Stimulated activated CD4-positive, alpha-beta T cell treated with anti-CD3 and anti-CD28 coated beads, Interleukin-4, amount 100 ng/mL, for 48 hours (primary cell): ENCODE data around the gene CCDC112.
"Not testable (repeated sequence)": the region's sequence is repeated elsewhere in the genome, so short reads cannot be mapped to it uniquely, and the experiment has no call there.

ENCODE experiments used
- DNase-seq, 2 donors: peaks; one replicate each; pipeline ENCODE4 v3.0.0-alpha.2; 2020; ENCODE audit warnings: low read depth in 2 of 2

Gene CCDC112, protein sequence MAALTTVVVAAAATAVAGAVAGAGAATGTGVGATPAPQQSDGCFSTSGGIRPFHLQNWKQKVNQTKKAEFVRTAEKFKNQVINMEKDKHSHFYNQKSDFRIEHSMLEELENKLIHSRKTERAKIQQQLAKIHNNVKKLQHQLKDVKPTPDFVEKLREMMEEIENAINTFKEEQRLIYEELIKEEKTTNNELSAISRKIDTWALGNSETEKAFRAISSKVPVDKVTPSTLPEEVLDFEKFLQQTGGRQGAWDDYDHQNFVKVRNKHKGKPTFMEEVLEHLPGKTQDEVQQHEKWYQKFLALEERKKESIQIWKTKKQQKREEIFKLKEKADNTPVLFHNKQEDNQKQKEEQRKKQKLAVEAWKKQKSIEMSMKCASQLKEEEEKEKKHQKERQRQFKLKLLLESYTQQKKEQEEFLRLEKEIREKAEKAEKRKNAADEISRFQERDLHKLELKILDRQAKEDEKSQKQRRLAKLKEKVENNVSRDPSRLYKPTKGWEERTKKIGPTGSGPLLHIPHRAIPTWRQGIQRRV

DNA sequence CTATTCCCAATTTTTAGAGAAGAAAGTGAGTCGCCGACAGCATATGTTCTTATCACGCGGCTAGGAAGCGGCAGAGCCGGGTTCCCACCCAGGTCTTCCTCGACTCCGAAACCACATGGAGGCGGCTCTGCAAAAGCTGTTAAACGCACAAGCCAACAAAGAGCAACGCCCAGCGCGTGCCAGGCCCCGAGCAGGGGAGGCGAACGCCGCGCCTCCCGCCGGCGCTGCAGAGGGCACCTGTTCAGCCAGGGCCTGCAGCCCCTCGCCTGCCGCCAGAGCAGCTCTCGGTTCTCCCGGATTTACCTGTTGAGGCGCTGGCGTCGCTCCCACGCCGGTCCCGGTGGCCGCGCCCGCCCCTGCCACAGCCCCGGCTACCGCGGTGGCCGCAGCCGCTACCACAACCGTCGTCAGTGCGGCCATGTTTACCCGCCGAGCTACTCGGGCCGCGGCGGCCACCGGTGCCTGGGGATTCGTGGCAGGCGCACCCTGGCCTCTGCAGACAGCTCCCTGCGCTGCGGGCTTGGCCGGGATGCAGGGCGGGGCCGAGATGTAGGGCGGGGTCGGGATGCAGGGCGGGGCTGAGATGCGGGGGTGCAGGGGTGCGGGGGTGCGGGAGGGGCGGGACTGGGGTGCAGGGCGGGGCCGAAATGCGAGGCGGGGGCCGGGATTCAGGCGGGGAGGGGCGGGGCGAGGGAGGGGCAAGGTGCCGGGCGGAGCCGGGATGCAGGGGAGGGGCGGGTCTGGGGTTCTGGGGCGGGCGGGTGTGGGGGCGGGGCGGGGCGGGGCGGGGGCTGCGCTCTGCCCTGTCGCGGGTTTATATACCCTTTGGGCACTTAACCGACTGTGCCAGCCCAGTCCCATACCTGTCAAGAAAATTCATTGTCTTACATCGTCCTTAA lies at the start of gene CCDC112:
CCDC112 (minus strand) TSS at position 531 of the 899 bp plus-strand sequence; CDS start at position 420, 111 bp downstream.
- peak; percentile 76 to 80 for DNase-seq

DNA sequence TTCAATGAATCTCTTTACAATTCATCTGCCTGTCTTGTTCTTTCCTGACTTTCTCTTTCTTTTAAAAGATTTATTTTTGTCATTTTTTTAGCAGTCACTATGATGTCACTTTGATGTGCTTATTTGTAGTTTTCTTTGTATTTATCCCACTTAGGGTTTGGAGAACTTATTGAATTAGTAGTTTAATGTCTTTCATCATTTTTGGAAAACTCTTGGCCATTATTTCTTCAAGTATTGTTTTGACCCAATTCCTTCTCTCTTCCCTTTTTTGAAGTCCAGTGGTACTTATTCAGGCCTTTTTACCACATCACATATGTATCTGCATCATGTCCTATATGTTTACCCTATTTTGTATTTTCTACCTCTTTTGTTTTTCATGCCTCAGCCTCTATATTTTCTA lies 48.9 kb upstream of the CCDC112 start:
- DNase-seq: no peak

DNA sequence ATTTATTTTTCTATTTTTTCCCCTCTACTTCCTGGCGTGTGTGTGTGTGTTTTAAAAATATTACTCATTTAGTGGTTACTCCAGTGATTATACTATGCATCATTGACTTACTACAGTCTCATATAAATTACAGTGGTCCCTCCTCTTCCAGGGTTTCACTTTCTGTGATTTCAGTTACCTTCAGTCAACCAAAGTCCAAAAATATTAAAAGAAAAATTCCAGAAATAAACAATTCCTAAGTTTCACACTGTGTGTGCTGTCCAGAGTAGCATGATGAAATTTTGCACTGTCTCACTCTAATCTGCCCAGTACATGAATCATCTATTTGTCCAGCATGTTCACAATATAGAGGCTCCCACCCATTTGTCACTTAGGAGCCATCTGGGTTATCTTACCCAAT lies 47.4 kb upstream of the CCDC112 start:
- DNase-seq: no peak

DNA sequence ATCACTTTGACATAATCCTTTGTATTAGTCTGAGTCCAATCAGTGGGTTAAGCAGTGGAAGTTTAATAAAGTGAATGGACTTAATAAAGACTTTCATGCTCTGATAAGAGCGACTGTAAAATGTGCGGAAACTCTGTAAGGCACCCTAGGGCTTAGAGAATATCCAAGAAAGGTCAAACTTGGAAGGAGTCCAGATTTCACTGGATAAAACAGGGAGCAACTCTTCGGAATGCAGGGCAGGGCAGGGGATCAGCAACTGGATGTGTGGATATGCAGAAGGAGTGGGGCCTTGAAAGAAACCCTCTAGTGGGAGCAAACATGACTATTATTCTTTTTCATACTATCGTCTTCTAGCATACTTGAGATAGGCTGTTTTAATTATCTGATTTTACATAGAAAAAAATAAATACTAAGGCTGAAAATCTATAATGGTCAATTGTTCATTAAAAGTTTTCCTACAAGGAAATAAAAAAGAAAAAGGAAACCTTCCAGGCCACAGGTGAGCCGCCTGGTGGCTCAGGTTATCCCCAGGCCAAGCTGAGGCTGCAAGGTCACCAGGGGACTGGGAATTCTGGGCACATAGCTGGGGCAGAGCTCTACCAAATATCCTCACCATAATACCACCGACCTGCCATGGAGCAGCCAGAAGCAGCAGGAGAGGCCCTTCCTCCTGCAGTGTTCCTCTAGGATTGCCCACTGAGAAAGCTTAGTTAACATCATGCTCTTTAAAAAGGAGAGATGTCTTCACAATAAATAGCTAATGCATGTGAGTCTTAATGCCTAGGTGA lies 46.3 kb upstream of the CCDC112 start:
- no peak for DNase-seq

DNA sequence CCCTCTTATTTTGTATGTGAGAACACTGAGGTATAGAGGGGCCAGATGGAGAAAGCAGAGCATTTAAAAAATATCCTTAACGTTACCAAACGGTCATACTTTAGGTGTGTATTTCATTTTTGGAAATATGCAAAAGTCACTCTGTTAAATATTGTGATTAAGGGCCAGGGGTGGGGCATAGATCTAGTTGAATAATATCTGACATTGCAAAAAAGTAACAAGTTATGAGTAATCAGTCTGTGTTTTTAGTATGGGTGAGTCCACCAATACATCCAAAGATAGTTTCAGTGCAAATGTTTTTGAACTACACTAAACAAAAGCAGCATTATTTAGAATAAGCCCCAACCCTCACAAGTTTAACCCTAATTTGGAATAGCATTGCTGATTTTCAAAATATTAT lies 45.3 kb upstream of the CCDC112 start:
- no peak for DNase-seq

DNA sequence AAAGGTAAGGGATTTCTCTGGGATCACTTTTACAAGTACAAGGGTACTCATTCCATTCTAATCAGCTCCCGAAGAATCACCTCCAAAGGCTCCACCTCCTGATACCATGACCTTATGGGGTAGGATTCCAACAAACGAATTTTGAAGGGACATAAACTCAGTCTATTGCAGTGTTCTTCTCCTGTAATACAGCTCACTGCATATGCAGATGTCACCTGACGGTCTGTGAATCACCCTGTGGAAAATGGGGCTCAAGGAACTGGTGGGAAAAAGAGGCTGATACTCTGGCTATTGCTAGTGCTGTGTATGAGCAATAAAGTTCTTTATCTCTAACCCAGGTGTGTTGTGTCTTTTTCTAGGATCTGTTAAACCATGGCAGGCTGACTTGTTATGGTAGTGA lies 42.4 kb upstream of the CCDC112 start:
- DNase-seq: no peak

DNA sequence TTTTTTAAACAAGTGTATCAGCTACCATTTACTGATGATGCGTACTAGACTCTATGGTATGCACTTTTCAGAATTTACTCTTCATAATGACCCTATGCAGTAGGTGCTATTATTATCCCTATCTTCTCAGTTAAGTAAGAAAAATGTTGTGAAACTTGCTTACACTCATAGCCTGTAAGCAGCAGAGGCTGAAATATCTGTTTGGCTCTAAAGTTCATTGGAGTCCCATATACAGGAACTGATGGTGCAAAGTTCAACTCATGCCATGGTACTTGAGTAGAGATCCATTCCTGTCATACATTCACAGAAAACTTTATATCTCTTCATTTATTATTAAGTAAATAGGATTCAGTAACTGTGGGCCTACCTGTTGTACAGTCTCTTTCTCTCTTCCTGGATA lies 41.4 kb upstream of the CCDC112 start:
- no peak for DNase-seq

DNA sequence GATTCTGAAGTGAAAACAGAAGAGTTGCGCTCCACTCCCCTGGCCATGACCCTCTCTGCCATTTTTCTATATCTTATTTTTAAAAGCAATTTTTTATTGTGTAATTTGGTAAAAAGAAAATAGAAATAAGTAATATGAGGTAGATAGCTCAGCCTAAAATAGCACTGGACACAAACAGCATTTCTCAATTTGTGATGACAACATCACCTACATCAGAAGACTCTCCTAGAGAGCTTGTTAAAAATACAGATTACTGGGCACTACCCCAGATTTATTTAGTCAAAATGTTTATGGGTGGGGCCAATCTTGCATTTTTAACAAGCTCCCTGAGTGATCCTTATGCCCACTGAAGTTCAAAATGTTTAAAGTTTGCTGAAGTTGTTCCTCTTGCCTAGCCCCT lies 40.5 kb upstream of the CCDC112 start:
- DNase-seq: no peak

DNA sequence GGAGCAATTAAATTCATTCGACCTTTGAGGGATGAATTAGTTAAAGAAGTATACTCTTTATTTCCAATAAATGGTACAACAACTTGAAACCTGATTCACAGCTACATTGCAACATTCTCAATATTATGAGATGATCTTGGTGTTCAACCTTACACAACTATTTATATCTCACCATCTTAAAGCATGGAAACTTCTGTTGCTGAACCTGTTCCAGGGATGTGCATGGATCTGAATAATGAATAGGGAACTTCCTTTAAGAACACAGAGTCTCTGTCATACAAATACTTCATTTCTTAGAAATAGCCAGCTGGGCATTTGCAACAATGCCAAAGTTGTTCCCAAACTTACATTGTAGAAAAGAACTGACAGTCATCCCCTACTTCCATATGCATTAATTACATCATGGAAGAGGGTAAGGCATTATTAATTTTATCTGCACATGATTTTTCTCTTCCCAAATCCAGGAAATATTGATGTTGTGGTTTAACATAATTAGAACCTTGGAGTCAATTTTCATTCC lies 39.8 kb upstream of the CCDC112 start:
- DNase-seq: no peak

DNA sequence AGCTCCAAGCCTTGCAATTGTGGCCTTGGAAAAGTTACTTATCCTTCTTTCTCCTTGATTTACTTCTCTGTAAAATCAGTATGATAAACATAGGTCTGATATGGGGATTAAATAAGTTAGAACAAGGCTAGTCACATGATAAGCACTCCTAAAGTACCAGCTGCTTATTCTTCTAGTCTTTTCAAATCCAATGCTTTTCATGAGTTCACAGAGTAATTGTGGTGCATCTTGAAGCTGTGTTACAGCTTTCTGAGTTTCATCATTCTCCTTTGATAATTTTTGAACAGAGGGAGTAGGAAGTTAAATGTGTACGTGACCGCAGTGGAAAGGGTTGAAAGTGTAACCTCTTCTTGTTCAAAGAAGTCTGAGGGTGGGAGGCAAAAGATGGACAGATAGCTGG lies 38.8 kb upstream of the CCDC112 start:
- no peak for DNase-seq

DNA sequence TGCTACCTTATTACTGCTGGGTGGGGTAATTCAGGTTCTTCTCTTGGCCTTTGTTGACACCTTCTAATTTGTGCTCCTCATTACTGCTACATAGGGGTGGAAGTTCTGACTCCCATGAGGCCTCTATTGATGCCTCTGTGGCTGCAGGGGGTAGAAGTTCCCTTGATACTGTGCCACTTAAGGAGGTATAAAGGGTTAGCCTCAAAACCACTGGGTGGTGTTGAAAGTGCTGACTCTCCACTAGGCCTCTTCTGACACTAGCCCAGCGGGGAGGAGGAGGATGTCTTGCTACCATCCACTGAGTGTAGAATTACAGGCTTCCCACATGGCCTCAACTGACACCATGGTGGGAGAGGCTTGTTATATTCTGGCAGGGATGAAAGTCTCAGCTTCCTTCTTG lies 36.7 kb upstream of the CCDC112 start:
- DNase-seq: peak in 1 of 2 donors; percentile 2

DNA sequence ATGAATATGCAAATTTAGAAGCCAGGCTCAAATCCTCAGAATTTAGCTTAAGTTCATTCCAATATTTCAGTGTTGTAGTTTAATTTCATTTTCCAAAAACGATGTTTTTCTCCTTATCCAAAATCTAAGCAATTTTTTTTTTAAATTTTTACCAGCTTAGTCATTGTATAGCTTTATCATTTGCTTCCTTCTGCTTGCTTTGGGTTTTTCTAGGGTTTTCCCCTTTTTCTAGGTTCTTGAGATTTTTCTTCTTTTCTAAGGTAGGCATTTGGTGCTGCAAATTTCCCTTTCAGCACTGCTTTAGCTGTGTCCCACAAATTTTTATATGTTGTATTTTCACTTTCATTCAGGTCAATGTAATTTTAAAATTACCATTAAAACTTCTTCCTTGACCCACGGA lies 34.4 kb upstream of the CCDC112 start:
- DNase-seq: no peak

DNA sequence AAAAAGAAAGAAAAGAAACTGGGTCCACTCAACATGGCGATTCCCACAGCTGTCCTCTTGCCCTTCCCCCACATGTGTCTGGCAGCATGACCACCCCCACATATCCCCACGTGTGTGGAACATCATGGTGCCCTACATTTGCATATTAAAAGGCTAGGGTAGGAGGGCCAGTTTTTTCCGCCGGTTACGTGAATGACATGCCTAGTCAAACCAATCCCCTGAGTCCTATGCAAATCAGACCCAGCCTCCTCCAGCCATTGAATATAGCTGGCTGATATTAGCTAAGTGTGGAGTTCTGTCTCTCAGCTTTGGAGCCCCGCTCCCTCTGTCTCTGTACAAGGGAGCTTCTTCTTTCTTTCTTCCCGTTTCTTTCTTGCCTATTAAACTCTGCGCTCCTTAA lies 33.0 kb upstream of the CCDC112 start:
- DNase-seq: no peak

DNA sequence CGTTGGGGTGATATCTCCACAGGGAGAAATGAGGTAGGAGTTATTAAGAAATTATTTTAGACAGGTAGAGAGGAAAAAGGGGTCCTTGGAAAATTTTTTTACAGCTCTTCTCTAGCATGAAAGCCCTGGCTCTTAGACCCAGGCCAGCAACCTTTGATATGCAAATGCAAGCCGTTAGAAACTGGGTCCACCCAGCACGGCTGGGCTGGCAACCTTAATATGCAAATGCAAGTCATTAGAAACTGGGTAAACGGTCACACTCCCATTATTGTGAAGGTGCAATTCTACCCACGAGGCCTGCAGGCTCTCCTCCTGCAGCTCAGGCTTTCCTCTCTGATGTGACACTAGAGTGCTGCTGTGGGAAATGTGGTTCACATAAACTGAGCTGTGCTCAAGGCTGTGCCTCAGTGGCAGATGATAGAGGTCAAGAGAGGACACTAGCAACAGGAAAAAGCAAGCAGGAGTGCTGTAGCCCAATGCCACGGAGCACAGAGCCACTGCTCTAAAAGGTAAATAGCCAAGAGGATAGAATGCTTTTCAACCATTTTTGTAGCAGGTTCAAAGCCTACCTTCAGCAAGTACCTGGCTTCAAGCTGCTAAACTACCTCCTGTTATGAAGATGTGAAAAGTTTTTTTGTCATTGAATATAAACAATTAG lies 32.3 kb upstream of the CCDC112 start:
- DNase-seq: not testable (repeated sequence)

DNA sequence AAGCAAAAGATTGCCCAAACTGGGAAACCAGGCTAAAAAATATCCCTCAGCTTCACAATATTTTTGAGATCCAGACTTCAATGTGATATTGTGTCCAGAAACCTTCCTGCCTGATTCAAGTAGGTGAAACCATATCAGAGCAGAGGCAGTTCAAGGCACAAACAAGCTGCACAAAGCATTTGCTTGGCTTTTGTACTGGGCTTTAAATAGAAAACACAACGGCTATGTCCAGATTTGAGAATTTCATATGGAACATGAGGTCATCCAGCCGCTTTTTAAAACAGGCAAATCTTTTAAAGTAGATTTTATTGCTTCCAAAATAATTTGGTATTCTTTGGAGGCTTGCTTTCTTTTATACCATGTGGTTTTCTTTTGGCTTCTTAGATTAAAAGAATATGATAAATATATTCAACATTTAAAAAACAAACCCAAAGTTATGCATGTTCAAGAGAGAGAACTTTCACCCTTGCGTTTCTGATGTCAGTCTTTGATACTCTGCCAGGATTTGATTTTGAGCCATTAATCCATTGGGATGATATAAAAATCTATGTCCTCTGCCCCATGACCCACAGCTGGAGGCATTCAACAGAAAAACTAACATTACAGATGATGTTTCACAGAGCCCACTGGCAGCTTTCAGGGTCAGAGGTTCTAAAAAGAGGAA lies 29.0 kb upstream of the CCDC112 start:
- DNase-seq: no peak

DNA sequence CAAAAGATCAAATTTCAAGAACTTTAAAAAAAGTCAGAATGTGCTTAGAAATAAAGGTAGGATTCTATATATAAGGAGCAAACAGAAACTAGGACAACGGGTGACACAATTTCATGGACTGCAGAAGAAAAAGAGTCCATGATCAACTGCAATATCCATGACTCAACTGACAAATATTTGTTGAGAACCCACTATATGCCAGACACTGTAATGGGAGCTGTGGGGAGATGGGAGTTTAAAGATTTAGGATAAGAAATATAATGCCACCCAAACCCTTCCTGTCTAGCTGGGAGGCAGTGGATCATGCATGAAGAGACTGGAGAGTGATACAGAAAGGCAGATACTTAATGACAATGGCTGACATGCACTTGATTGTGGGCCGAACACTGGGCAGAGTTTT lies 27.6 kb upstream of the CCDC112 start:
- DNase-seq: no peak

DNA sequence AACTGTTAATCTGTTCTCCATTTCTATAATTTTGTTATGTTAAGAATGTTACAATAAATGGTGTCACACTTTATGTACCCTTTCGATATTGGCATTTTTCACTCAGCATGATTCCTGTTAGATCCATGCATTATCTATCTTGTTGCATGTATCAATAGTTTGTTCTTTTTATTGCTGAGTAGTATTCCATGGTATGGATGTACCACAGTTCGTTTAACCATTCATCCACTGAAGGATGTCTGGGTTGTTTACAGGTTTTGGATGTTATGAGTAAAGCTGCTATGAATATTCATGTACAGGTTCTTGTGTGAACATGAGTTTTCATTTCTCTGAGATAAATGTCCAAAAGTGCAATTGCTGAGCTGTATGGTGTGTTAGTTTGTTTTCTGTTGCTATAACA lies 26.3 kb upstream of the CCDC112 start:
- DNase-seq: no peak

DNA sequence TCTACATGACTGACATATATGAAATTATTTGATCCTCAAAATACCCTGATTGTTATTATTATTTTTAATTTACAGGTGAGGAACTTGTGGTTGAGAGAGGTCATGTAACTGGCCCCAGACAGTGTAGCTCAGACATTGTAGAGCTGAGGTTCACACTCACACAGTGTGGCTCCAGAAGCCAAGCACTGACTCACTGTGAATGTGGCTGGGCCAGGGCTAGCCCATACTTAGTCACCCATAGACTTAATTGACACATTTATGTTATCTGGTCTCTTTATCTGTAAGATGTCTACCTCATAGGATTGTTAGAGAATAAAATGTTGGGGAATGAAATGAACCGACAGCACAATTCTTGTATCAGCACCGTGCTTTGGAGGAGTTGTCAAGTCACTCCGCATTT lies 24.9 kb upstream of the CCDC112 start:
- DNase-seq: no peak

DNA sequence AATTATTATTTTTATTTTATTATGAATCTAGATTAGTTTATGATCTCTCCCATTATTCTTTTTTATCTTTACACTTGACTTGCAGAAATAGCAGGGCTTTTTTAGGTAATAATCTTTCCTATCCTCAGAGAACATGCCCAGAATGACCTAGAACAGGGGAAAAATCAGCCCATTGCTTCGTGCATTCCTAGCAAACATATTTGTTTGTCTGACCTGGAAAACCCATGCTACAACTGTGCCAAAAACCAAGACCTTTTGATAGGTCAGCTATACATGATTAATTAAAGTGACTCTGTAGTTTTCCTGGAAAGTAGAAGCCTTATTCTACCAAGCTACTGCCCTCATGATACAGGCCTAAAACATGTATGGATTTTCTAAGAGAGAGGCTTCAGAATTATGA lies 24.1 kb upstream of the CCDC112 start:
- no peak for DNase-seq

DNA sequence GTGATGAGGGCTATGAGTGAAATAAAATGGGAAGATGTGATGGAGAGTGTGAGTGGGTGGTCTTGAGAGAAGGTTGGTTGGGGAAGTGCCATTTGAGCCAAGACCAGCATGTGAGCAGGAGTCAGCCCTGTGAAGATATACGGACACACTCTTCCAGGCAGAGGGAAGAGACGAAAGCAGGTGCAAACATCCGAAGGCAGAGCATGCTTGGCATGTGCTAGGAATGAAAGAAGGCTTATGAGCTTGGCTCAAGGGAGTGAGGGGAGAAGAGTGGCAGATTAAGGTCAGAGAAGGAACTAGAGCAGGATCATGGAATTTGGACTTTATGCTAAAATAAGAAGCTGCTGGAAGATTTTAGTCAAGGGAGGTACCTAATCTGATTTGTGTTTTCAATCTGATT lies 23.6 kb upstream of the CCDC112 start:
- no peak for DNase-seq

DNA sequence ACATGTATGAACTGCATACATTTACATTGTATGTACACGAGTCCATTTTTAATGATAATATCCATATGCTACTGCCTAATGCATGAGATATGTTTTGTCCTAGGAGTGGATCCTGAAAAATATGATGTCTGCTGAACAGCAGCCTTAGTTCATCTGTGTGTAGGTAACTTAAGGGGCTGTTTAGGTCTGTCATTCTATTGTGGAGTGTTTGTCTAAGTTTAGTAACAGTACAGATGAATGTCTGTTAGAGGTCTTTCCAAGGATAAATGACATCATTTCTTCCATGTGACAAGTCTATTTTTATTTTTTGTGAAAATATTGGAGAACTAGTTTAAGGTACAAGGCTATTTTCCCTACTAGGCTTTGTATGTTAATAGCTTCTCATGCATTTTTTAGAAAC lies 22.6 kb upstream of the CCDC112 start:
- DNase-seq: no peak
